Measurements from ENCODE around the gene UAP1.

UAP1 gene

DNA sequence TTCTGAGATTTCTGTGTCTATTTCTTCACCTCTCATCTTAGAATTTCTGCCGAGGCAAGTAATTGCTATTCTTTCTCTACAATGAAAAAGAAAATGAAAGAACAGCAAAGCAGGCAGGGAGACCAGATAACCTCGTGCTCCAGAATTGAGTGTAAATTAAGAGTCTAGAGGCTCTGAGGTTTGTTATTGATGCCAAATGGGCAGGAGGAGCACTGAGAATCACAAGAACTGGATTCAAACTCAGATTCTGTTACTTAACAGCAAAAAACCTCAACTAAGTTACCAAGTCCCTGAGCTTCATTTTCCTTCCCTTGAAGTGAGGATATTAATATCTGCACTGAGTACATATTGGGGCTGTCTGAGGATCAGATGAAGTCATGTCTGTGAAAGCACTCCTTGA, 65.2 kb downstream of the UAP1 start:
- TF ChIP-seq, protein P1, sequence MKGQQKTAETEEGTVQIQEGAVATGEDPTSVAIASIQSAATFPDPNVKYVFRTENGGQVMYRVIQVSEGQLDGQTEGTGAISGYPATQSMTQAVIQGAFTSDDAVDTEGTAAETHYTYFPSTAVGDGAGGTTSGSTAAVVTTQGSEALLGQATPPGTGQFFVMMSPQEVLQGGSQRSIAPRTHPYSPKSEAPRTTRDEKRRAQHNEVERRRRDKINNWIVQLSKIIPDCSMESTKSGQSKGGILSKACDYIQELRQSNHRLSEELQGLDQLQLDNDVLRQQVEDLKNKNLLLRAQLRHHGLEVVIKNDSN (IDR thresholded peaks at IDR 0.05): no peak
- no peak for TF ChIP-seq EGR1 (IDR thresholded peaks at IDR 0.05)
- no peak for TF ChIP-seq NFIC (IDR thresholded peaks at IDR 0.05)
- no peak for TF ChIP-seq RAD21 (IDR thresholded peaks at IDR 0.05; ENCODE audit: low read depth)
- no peak for TF ChIP-seq TEAD4 (IDR thresholded peaks at IDR 0.05)
- TF ChIP-seq, protein P2, sequence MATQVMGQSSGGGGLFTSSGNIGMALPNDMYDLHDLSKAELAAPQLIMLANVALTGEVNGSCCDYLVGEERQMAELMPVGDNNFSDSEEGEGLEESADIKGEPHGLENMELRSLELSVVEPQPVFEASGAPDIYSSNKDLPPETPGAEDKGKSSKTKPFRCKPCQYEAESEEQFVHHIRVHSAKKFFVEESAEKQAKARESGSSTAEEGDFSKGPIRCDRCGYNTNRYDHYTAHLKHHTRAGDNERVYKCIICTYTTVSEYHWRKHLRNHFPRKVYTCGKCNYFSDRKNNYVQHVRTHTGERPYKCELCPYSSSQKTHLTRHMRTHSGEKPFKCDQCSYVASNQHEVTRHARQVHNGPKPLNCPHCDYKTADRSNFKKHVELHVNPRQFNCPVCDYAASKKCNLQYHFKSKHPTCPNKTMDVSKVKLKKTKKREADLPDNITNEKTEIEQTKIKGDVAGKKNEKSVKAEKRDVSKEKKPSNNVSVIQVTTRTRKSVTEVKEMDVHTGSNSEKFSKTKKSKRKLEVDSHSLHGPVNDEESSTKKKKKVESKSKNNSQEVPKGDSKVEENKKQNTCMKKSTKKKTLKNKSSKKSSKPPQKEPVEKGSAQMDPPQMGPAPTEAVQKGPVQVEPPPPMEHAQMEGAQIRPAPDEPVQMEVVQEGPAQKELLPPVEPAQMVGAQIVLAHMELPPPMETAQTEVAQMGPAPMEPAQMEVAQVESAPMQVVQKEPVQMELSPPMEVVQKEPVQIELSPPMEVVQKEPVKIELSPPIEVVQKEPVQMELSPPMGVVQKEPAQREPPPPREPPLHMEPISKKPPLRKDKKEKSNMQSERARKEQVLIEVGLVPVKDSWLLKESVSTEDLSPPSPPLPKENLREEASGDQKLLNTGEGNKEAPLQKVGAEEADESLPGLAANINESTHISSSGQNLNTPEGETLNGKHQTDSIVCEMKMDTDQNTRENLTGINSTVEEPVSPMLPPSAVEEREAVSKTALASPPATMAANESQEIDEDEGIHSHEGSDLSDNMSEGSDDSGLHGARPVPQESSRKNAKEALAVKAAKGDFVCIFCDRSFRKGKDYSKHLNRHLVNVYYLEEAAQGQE (IDR thresholded peaks at IDR 0.05; ENCODE audit: low read depth): no peak
- TF ChIP-seq YY1 (IDR thresholded peaks at IDR 0.05; ENCODE audit: low read depth): no peak
- TF ChIP-seq TAF1 (IDR thresholded peaks at IDR 0.05; ENCODE audit: low read depth): no peak
- TF ChIP-seq ZBTB7A (IDR thresholded peaks at IDR 0.05; ENCODE audit: low read depth): no peak
- TF ChIP-seq CEBPB (IDR thresholded peaks at IDR 0.05): no peak
- TF ChIP-seq EP300 (IDR thresholded peaks at IDR 0.05; ENCODE audit: borderline replicate concordance): no peak
- TF ChIP-seq FOXM1 (IDR thresholded peaks at IDR 0.05; ENCODE audit: borderline replicate concordance, low read depth): no peak
- no peak for TF ChIP-seq CREB1 (IDR thresholded peaks at IDR 0.05; ENCODE audit: low read depth)
- TF ChIP-seq TCF12 (IDR thresholded peaks at IDR 0.05; ENCODE audit: low read depth): no peak
- TF ChIP-seq, protein P3, sequence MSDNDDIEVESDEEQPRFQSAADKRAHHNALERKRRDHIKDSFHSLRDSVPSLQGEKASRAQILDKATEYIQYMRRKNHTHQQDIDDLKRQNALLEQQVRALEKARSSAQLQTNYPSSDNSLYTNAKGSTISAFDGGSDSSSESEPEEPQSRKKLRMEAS (IDR thresholded peaks at IDR 0.05): no peak

DNA sequence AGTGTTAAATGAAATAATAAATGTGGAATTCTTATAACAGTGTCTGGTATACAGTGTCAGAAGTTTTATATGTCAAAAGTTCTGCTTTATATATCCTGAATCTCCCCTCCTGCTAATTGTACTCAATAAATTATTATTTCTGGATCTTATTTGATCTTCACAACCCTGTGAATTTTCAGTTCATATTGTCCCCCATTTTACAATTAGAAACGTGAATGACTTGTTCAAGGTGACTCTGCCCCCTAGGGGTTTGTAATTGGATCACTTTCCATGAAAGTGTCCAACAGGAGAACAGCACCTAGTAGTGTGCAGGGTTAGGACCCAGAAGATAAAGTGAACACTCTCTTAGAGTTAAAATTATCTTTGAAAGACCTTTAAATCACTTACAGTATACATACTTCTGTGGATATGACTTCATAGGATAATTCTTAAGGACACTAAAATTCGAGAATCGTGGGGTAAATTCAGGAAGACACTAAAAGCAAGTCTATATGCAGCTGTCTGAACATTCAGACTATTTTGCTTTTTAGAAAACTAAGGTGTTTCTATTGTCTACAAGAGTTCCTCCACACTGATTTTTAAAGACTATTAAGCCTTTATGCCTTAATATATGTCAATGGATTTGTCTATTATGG, 66.3 kb downstream of the UAP1 start:
- TF ChIP-seq RAD21 (IDR thresholded peaks at IDR 0.05; ENCODE audit: low read depth) (peak; percentile 56), CREB1 (IDR thresholded peaks at IDR 0.05; ENCODE audit: low read depth) (no peak)

DNA sequence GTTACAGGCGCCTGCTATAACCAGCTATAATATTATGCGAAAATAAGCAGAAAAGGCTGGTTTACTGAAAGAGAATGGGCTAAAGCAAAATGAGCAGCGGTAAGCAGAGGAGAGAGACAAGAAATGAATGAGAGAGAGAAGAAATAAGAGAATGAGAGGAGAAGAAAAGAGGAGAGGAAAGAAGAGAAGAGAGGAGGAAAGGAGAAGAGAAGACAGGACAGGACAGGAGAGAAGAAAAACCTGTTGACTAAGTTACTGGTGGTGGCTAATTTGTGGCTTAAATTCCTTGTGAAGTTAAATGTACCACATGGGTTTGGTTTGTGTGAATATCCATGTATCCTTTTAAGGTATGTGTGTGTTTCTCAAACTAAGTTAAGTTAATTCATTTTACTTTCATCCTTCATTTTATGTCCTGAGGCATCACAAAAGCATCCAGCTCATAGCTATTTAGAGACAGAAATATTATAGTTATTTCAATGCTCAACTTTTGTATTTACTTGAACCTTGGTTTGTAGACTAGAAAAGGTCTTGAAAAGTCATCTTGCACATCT, 67.6 kb downstream of the UAP1 start:
- TF ChIP-seq EP300 (IDR thresholded peaks at IDR 0.05; ENCODE audit: borderline replicate concordance) (no peak), YY1 (IDR thresholded peaks at IDR 0.05; ENCODE audit: low read depth) (no peak), TAF1 (IDR thresholded peaks at IDR 0.05; ENCODE audit: low read depth) (no peak), ZBTB7A (IDR thresholded peaks at IDR 0.05; ENCODE audit: low read depth) (no peak)

DNA sequence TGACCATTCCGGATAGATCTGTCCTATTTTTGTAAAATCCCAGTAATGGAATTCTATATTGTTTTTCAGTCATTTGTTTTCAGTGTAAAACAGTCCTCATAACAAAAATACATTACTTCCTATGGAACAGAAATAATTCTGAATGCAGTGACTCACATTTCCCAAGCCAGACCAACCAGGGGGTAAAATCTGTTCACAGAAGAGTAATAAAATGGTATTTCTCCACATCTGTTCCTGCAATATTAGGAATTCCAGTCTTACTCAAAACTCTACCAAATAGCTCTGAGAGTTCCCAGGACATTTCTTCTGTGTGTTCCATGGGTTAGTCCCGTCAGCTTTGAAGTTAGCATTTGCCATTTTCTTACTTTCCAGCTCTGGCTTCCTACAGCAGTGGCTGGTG, 68.1 kb downstream of the UAP1 start:
- TF ChIP-seq TEAD4 (IDR thresholded peaks at IDR 0.05): no peak
- TF ChIP-seq ZBTB7A (IDR thresholded peaks at IDR 0.05; ENCODE audit: low read depth): no peak
- no peak for TF ChIP-seq EP300 (IDR thresholded peaks at IDR 0.05; ENCODE audit: borderline replicate concordance)
- TF ChIP-seq, protein P1 (IDR thresholded peaks at IDR 0.05): no peak
- TF ChIP-seq, protein P2 (IDR thresholded peaks at IDR 0.05; ENCODE audit: low read depth): no peak
- TF ChIP-seq, protein P3 (IDR thresholded peaks at IDR 0.05): no peak
- TF ChIP-seq FOXM1 (IDR thresholded peaks at IDR 0.05; ENCODE audit: borderline replicate concordance, low read depth): no peak

DNA sequence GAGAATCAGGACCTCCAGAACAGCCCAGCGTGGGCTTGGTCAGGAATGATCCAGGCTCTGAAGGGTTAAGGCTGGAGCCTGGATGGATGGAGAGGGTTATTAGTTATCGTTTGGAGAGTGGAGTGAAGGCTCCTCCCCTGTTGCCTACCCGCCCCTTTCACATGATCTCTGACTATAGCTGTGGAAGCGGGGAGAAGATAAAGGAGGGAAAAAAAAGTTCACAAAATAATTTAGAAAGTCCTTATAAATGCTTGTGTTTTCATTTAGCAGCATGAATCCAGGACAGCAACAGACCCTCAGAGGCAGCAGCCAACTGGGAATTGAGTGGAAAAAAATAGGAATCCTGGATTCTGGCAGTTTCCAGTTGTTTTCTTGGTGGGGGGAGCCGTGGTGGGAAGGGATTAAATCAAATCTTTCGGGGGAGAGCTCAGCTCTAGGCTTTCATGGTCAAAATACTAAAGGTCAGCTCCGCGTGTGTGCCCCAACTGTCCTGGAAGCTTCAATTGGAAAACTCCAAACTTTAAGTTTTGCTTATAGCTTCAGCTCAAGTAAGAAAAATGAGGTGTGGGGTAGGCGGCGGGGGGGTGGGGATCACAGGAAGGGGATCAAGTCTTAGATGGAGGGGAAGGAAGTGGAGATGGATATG, 70.1 kb downstream of the UAP1 start:
- TF ChIP-seq FOXM1 (IDR thresholded peaks at IDR 0.05; ENCODE audit: borderline replicate concordance, low read depth) (no peak), TAF1 (IDR thresholded peaks at IDR 0.05; ENCODE audit: low read depth) (no peak), CREB1 (IDR thresholded peaks at IDR 0.05; ENCODE audit: low read depth) (no peak)

DNA sequence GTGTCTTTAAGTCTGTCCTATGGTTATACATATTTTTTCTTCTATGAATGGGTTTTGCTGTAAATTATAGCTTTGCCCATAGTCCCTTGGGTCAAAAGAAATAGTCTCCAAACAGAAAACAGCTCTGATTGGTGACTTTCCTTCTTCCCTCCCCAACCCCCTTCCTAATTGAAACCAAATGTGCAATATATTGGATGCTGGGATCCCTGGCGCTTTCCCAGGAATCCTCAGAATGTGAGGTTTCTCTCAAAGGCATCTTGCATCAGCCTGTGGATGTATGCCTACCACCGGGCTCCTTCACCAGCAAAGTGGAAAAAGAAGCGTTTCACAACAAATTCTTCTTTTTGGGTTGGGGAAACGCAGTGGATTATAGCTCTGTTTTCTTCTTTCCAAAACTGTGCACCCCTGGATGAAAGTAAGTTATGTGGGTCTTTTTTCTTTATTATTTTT, 70.7 kb downstream of the UAP1 start, which contains the start of gene DDR2:
Gene DDR2, plus strand, starts transcription at position 248 of the 450 bp plus-strand sequence. CDS start 86,600 bp downstream, outside the sequence.
- TF ChIP-seq TEAD4 (IDR thresholded peaks at IDR 0.05) (no peak), YY1 (IDR thresholded peaks at IDR 0.05; ENCODE audit: low read depth) (no peak), TAF1 (IDR thresholded peaks at IDR 0.05; ENCODE audit: low read depth) (no peak), NFIC (IDR thresholded peaks at IDR 0.05) (no peak), EP300 (IDR thresholded peaks at IDR 0.05; ENCODE audit: borderline replicate concordance) (no peak), TCF12 (IDR thresholded peaks at IDR 0.05; ENCODE audit: low read depth) (no peak), CREB1 (IDR thresholded peaks at IDR 0.05; ENCODE audit: low read depth) (no peak), RAD21 (IDR thresholded peaks at IDR 0.05; ENCODE audit: low read depth) (no peak), FOXM1 (IDR thresholded peaks at IDR 0.05; ENCODE audit: borderline replicate concordance, low read depth) (no peak), ZBTB7A (IDR thresholded peaks at IDR 0.05; ENCODE audit: low read depth) (no peak), CEBPB (IDR thresholded peaks at IDR 0.05) (no peak), EGR1 (IDR thresholded peaks at IDR 0.05) (no peak)
- TF ChIP-seq, protein P1 (IDR thresholded peaks at IDR 0.05): no peak
- TF ChIP-seq, protein P2 (IDR thresholded peaks at IDR 0.05; ENCODE audit: low read depth): no peak
- TF ChIP-seq, protein P3 (IDR thresholded peaks at IDR 0.05): no peak

All from Ishikawa (cell line).